K562 (cell line): Measurements from ENCODE around the gene PPP2R5A. TPM values are rescaled to one million over a fixed set of nuclear protein-coding genes. Genes with fewer than 3 reads are reported as not detected.

Experiments
- ATAC-seq: fragments of 200-7000 bp; cut with Tn5 transposase; 3 replicates; pipeline ENCODE4 v1.9.1; 2020; ENCODE audit warnings: moderate library complexity
- BruUV-seq: library from RNA; stranded (reverse); fragments of 400-500 nt; replicated peaks from 2 replicates; lab custom pipeline; 2021; lab: Mats Ljungman, UMichigan
- CTCF ChIA-PET: fragments of 300-600 bp; formaldehyde crosslinking; extraction: SDS; loops from one replicate; lab custom pipeline; 2021; ENCODE audit warnings: low intra/inter-chr PET ratio; lab: Yijun Ruan, JAX
- POLR2A ChIA-PET: fragments of 300-600, 350-650 bp; sonication (Branson Sonifier 250); formaldehyde crosslinking; extraction: SDS; loops from one replicate; lab custom pipeline; 2021; ENCODE audit warnings: antibody characterized with exemption, inconsistent platforms; lab: Yijun Ruan, JAX
- DNase-seq, 4 experiments: peaks; one replicate each; pipeline versions ENCODE4 v3.0.0 to v3.0.0-alpha.2; 2011 to 2018; ENCODE audit warnings: low spot score in 3 of 4, mixed read lengths in 3 of 4; ENCODE audit errors: extremely low read depth in 1 of 4
- FAIRE-seq: peaks from 2 replicates; lab custom pipeline; 2011; peaks lifted over from hg19 to GRCh38; lab: Jason Lieb, UNC
- H2AFZ ChIP-seq: 2 replicates; pipeline ENCODE4 v1.6.0; 2011; ENCODE audit warnings: low read depth, low read length, control low read depth, inconsistent platforms
- H3K27ac ChIP-seq: fragments of 200-600 bp; 3 replicates; pipeline ENCODE4 v1.8.0; 2011; ENCODE audit warnings: low read depth, mild to moderate bottlenecking, control low read depth, inconsistent platforms, low read length, moderate library complexity, mixed read lengths; ENCODE audit errors: extremely low read depth
- H3K27me3 ChIP-seq, 2 experiments: fragments of 300-600 bp in 1 of 2; 2 replicates in 1 of 2; 3 replicates in 1 of 2; pipeline versions ENCODE4 v1.6.0 to v1.8.0; 2011; ENCODE audit warnings: inconsistent platforms in 2 of 2, low read length in 2 of 2, mild to moderate bottlenecking in 1 of 2, mixed read lengths in 1 of 2, moderate library complexity in 1 of 2; ENCODE audit not compliant: control insufficient read depth in 2 of 2, insufficient read depth in 2 of 2
- H3K36me3 ChIP-seq: fragments of 300-600 bp; 3 replicates; pipeline ENCODE4 v1.8.0; 2011; ENCODE audit warnings: mild to moderate bottlenecking, low read length, inconsistent platforms; ENCODE audit not compliant: control insufficient read depth, insufficient read depth
- H3K4me1 ChIP-seq, 2 experiments: fragments of 200-600 bp in 1 of 2; replicated peaks in 1 of 2; 2 replicates in 1 of 2; 3 replicates in 1 of 2; pipeline versions ENCODE4 v1.5.1 to v1.8.0; 2011; ENCODE audit warnings: inconsistent platforms in 2 of 2, low read length in 2 of 2, mild to moderate bottlenecking in 1 of 2, mixed read lengths in 1 of 2, moderate library complexity in 1 of 2; ENCODE audit not compliant: control insufficient read depth in 2 of 2, insufficient read depth in 2 of 2
- H3K4me2 ChIP-seq: 2 replicates; pipeline ENCODE4 v1.6.1; 2011; ENCODE audit warnings: low read length, control low read depth, inconsistent platforms, mixed read lengths; ENCODE audit not compliant: insufficient read depth
- H3K4me3 ChIP-seq: fragments of 200-600 bp; sonication (generic), shearing (Covaris generic); 2 replicates; pipeline ENCODE4 v1.5.1; 2016; ENCODE audit warnings: control low read depth, inconsistent platforms
- H3K79me2 ChIP-seq: fragments of 200-600 bp; 3 replicates; pipeline ENCODE4 v1.8.0; 2011; ENCODE audit warnings: low read length, inconsistent platforms; ENCODE audit not compliant: control insufficient read depth, insufficient read depth
- H3K9ac ChIP-seq, 2 experiments: 2 replicates each; pipeline versions ENCODE4 v1.6.0 to v1.6.1; 2011; ENCODE audit warnings: low read depth in 2 of 2, low read length in 2 of 2, control low read depth in 1 of 2, inconsistent platforms in 1 of 2, mild to moderate bottlenecking in 1 of 2, mixed read lengths in 1 of 2; ENCODE audit not compliant: insufficient read depth in 1 of 2
- H3K9me1 ChIP-seq: one replicate; pipeline ENCODE4 v1.6.0; 2011; ENCODE audit warnings: inconsistent platforms, mild to moderate bottlenecking, low read length, moderate library complexity; ENCODE audit not compliant: control insufficient read depth, insufficient read depth
- H3K9me3 ChIP-seq: replicated peaks from 2 replicates; pipeline ENCODE4 v1.5.1; 2011; ENCODE audit warnings: low read depth, low read length, inconsistent platforms; ENCODE audit not compliant: control insufficient read depth, insufficient read depth
- H4K20me1 ChIP-seq: replicated peaks from 2 replicates; pipeline ENCODE4 v1.6.1; 2011; ENCODE audit warnings: low read length, inconsistent platforms, mixed read lengths; ENCODE audit not compliant: control insufficient read depth, insufficient read depth
- ATF3 ChIP-seq, 2 experiments: fragments of 450-650 bp in 1 of 2; sonication (generic) in 1 of 2; formaldehyde crosslinking in 1 of 2; IDR thresholded peaks in 1 of 2; conservative IDR thresholded peaks in 1 of 2; 2 replicates each; pipeline versions ENCODE4 v1.6.1 to v1.8.1; 2016 to 2023; ENCODE audit warnings: mild to moderate bottlenecking in 2 of 2, moderate library complexity in 2 of 2, inconsistent platforms in 1 of 2, missing genetic modification reagents in 1 of 2
- BRD9 ChIP-seq: fragments of 450-650 bp; IDR thresholded peaks from 2 replicates; pipeline ENCODE4 v1.6.1; 2018; ENCODE audit warnings: low read depth; ENCODE audit not compliant: partially characterized antibody
- CEBPG ChIP-seq, 3 experiments: fragments of 200-800 bp in 1 of 3; sonication (Bioruptor generic) in 1 of 3; sonication (generic) in 1 of 3; formaldehyde crosslinking in 1 of 3; IDR thresholded peaks in 2 of 3; conservative IDR thresholded peaks in 1 of 3; 2 replicates each; pipeline versions ENCODE4 v1.6.1 to v1.8.0; 2016 to 2022; ENCODE audit warnings: missing compliant biosample characterization in 2 of 3, missing genetic modification characterization in 2 of 3, mild to moderate bottlenecking in 1 of 3, missing genetic modification reagents in 1 of 3
- CHD1 ChIP-seq: fragments of 200-600 bp; sonication (generic); IDR thresholded peaks from one replicate; pipeline ENCODE4 v1.6.1; 2012; ENCODE audit warnings: mild to moderate bottlenecking, moderate library complexity, low read length, inconsistent platforms
- EP300 ChIP-seq: IDR thresholded peaks from 2 replicates; pipeline ENCODE4 v1.6.1; 2012; ENCODE audit warnings: low read length, improper control_type of control experiment
- HDAC2 ChIP-seq: fragments of 450-650 bp; IDR thresholded peaks from 2 replicates; pipeline ENCODE4 v1.6.1; 2016; ENCODE audit warnings: mild to moderate bottlenecking
- HDAC8 ChIP-seq: fragments of 450-650 bp; IDR thresholded peaks from 2 replicates; pipeline ENCODE4 v1.6.1; 2016; ENCODE audit warnings: mild to moderate bottlenecking, missing genetic modification characterization, moderate library complexity, missing compliant biosample characterization
- L3MBTL2 ChIP-seq: fragments of 450-650 bp; IDR thresholded peaks from 2 replicates; pipeline ENCODE4 v1.6.1; 2016; ENCODE audit warnings: mild to moderate bottlenecking, moderate library complexity
- MEIS2 ChIP-seq: fragments of 450-650 bp; IDR thresholded peaks from 2 replicates; pipeline ENCODE4 v1.6.1; 2014; ENCODE audit warnings: mild to moderate bottlenecking; ENCODE audit not compliant: partially characterized antibody
- MTA1 ChIP-seq: fragments of 450-650 bp; IDR thresholded peaks from 2 replicates; pipeline ENCODE4 v1.6.1; 2017; ENCODE audit warnings: borderline replicate concordance
- NELFE ChIP-seq: IDR thresholded peaks from 2 replicates; pipeline ENCODE4 v1.6.1; 2011; ENCODE audit warnings: mild to moderate bottlenecking; ENCODE audit not compliant: insufficient read depth, insufficient read length
- PCBP1 ChIP-seq: fragments of 200-400 bp; formaldehyde crosslinking; IDR thresholded peaks from 2 replicates; pipeline ENCODE4 v1.6.1; 2018; ENCODE audit warnings: mild to moderate bottlenecking, low read depth, low read length; ENCODE audit not compliant: poor library complexity, severe bottlenecking
- POLR2B ChIP-seq: fragments of 450-650 bp; IDR thresholded peaks from 2 replicates; pipeline ENCODE4 v1.6.1; 2018; ENCODE audit warnings: low read depth; ENCODE audit not compliant: partially characterized antibody
- RFX5 ChIP-seq: IDR thresholded peaks from 2 replicates; pipeline ENCODE4 v1.6.1; 2011; ENCODE audit warnings: low read depth, mild to moderate bottlenecking, improper control_type of control experiment, low read length
- SIN3A ChIP-seq, 2 experiments: fragments of 150-350 bp in 1 of 2; IDR thresholded peaks; 2 replicates each; pipeline ENCODE4 v1.6.1; 2011 to 2016; ENCODE audit warnings: borderline replicate concordance in 2 of 2, low read depth in 2 of 2, low read length in 2 of 2, mild to moderate bottlenecking in 2 of 2, moderate library complexity in 2 of 2; ENCODE audit not compliant: control insufficient read depth in 1 of 2
- TCFL5 ChIP-seq: fragments of 250-450 bp; sonication (Bioruptor Pico); conservative IDR thresholded peaks from 2 replicates; pipeline ENCODE4 v1.6.1; 2021; ENCODE audit warnings: mild to moderate bottlenecking, moderate library complexity, matching md5 sums
- ZNF644 ChIP-seq: fragments of 200-800 bp; sonication (Bioruptor generic); IDR thresholded peaks from 2 replicates; pipeline ENCODE4 v1.6.1; 2016; ENCODE audit warnings: low read depth, missing genetic modification characterization, missing compliant biosample characterization
- WGBS: fragments of 100-300 bp; shearing (Covaris generic); methylation state at CpG from one replicate; pipeline ENCODE4 v1.1.6; 2016; ENCODE audit warnings: low coverage, mixed read lengths; ENCODE audit not compliant: insufficient coverage; ENCODE audit errors: missing lambda C conversion rate; 5-methylcytosine and 5-hydroxymethylcytosine counted together
- in situ Hi-C: fragments of 300-500 bp; cut with MboI; formaldehyde crosslinking; loops from 4 replicates; pipeline ENCODE4 v1.15.0; 2018; ENCODE audit warnings: inconsistent platforms, mixed read lengths
- intact Hi-C: fragments of 100-400 bp; cut with micrococcal nuclease; formaldehyde crosslinking; loops from 2 replicates; pipeline ENCODE4 v1.14.2; 2022
- polyA plus RNA-seq, 8 experiments: library from polyadenylated mRNA; depleted of rRNA in 4 of 8; stranded (reverse) in 5 of 8; unstranded in 3 of 8; fragments of >200 nt; fragmentation: Nextera tagmentation in 2 of 8; fragmentation: Illumina TruSeq in 1 of 8; extraction: Ambion mirVana in 2 of 8; extraction: Trizol in 1 of 8; gene quantifications; 2 replicates each; pipeline versions ENCODE4 v1.2.1 to v1.2.3, GENCODE V29; 2011 to 2014; ENCODE audit warnings: inconsistent platforms in 1 of 8, missing spikeins in 1 of 8
- total RNA-seq, 7 experiments: library from RNA; depleted of rRNA in 6 of 7; stranded (reverse); fragments of >200 nt in 6 of 7; fragmentation: Illumina TruSeq in 2 of 7; extraction: Trizol in 2 of 7; gene quantifications; 2 replicates each; pipeline versions ENCODE4 v1.2.1 to v1.2.3, GENCODE V29; 2011 to 2021; ENCODE audit warnings: low replicate concordance in 1 of 7
- TF ChIP-seq, protein P1 (sequence below): fragments of 450-650 bp; formaldehyde crosslinking; IDR thresholded peaks from 2 replicates; pipeline ENCODE4 v1.4.0; 2020; ENCODE audit warnings: mild to moderate bottlenecking, mixed read lengths

The PPP2R5A gene
- total and polyA plus RNA-seq, 9 of the 15 experiments (the other 6 are each of a cell fraction or from before 2014, with no cell fraction given), result 26.9 to 106 (median 64.3) TPM

GRCh38 chr1:212261361-212261929 is 23.8 kb upstream of the PPP2R5A start:
- H3K9ac ChIP-seq, result no peak overlapping the region
- FAIRE-seq (peak; percentile 82), ATAC-seq (peak; percentile 98), DNase-seq (peak; percentile 47 to 81 (median 66))
- no peaks in the 10 kb centered on the region for H3K79me2 ChIP-seq
- H2AFZ ChIP-seq, result no peak overlapping the region
- H3K4me1 ChIP-seq, result peaks cover 9 to 18% of the 10 kb centered on the region in 2 experiments
- H3K27ac ChIP-seq, result no peak overlapping the region
- ChIA-PET CTCF (interaction anchor here (0.7 kb wide), 1 partner anchor 24 kb away, joined by 3 read pairs; no protein-coding TSS in a partner anchor), POLR2A (interaction anchor here (0.5 to 1.6 kb wide), 11 partner anchors 9 to 614 kb away, joined by 3 to 10 read pairs (median 4); partner anchors contain the start of gene PPP2R5A)
- no peaks in the 10 kb centered on the region for H4K20me1 ChIP-seq
- H3K36me3 ChIP-seq, result no peaks in the 10 kb centered on the region
- no peak overlapping the region for H3K4me3 ChIP-seq
- no peaks in the 10 kb centered on the region for H3K9me3 ChIP-seq
- intact Hi-C loops (loop anchor here (1.0 kb wide), 1 partner anchor 24 kb away; the partner anchor contains the start of gene PPP2R5A), in situ Hi-C loops (no loop called here)
- WGBS, result 0% methylated on average over 2 of the region's 2 CpGs
- H3K4me2 ChIP-seq, result no peak overlapping the region; the same call in 1 of the 2 replicates
- no peaks in the 10 kb centered on the region for H3K27me3 ChIP-seq
- no TSS peak for BruUV-seq
- no peaks in the 10 kb centered on the region for H3K9me1 ChIP-seq
- TF ChIP-seq ATF3 (IDR thresholded peaks at IDR 0.05), result no peak
- no peak for TF ChIP-seq ATF3 (CRISPR knock-in tag; conservative IDR thresholded peaks at IDR 0.05)
- no peak for TF ChIP-seq ZNF644
- no peak for TF ChIP-seq BRD9
- peak; percentile 61; the same call in 1 of the 2 replicates for TF ChIP-seq MTA1
- no peak for TF ChIP-seq POLR2B
- no peak for TF ChIP-seq TCFL5 (CRISPR knock-in tag)
- peak; percentile 86 for TF ChIP-seq HDAC2
- no peak for TF ChIP-seq L3MBTL2
- TF ChIP-seq SIN3A (IDR thresholded peaks at IDR 0.05; ENCODE audit: borderline replicate concordance in 2 of 2, control insufficient read depth in 1 of 2, low read depth in 2 of 2, low read length in 2 of 2), result no peak
- peak; percentile 74 for TF ChIP-seq EP300
- TF ChIP-seq NELFE, result no peak
- no peak for TF ChIP-seq HDAC8
- no peak for TF ChIP-seq RFX5
- no peak for TF ChIP-seq PCBP1
- no peak for TF ChIP-seq MEIS2
- no peak for TF ChIP-seq CHD1
- TF ChIP-seq, protein P1, sequence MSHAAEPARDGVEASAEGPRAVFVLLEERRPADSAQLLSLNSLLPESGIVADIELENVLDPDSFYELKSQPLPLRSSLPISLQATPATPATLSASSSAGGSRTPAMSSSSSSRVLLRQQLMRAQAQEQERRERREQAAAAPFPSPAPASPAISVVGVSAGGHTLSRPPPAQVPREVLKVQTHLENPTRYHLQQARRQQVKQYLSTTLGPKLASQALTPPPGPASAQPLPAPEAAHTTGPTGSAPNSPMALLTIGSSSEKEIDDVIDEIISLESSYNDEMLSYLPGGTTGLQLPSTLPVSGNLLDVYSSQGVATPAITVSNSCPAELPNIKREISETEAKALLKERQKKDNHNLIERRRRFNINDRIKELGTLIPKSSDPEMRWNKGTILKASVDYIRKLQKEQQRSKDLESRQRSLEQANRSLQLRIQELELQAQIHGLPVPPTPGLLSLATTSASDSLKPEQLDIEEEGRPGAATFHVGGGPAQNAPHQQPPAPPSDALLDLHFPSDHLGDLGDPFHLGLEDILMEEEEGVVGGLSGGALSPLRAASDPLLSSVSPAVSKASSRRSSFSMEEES (CRISPR knock-in tag), result peak; percentile 46
- no peak for TF ChIP-seq CEBPG (CRISPR knock-in tag; IDR thresholded peaks at IDR 0.05)
- 0 out of 4 replicates have a peak, but pooled peaks of 1 of the 2 experiments have one; percentile 23 for TF ChIP-seq CEBPG (tag; conservative IDR thresholded peaks at IDR 0.05 in 1 of 2, IDR thresholded peaks at IDR 0.05 in 1 of 2)
